HEK293 (cell line): Measurements from ENCODE around the gene TICRR.

Experiments used
- CTCF ChIA-PET: fragments of 350-600 bp; formaldehyde crosslinking; extraction: SDS; loops from one replicate; lab custom pipeline; 2021; ENCODE audit warnings: antibody characterized with exemption; lab: Yijun Ruan, JAX
- POLR2A ChIA-PET: fragments of 300-600 bp; formaldehyde crosslinking; extraction: SDS; loops from one replicate; lab custom pipeline; 2020; ENCODE audit warnings: antibody characterized with exemption, inconsistent platforms; lab: Yijun Ruan, JAX
- H3K27ac ChIP-seq: fragments of 200-500 bp; sonication (Bioruptor generic); 2 replicates; pipeline ENCODE4 v1.5.1; 2014; ENCODE audit warnings: low read depth, low read length, control low read depth, inconsistent platforms; ENCODE audit errors: extremely low read depth
- H3K36me3 ChIP-seq, 2 experiments: fragments of 200-500 bp in 1 of 2; sonication (Bioruptor generic) in 1 of 2; 1 replicate in 1 of 2; 2 replicates in 1 of 2; pipeline ENCODE4 v1.5.1; 2014 to 2017; ENCODE audit warnings: inconsistent platforms in 2 of 2, low read length in 2 of 2; ENCODE audit not compliant: control insufficient read depth in 2 of 2, insufficient read depth in 1 of 2
- H3K4me1 ChIP-seq: fragments of 200-500 bp; sonication (Bioruptor generic); 2 replicates; pipeline ENCODE4 v1.5.1; 2014; ENCODE audit warnings: mild to moderate bottlenecking, low read length, inconsistent platforms; ENCODE audit not compliant: control insufficient read depth, insufficient read depth
- H3K4me3 ChIP-seq: 2 replicates; pipeline ENCODE4 v1.5.1; 2011; ENCODE audit warnings: low read depth, mild to moderate bottlenecking, control low read depth, low read length, moderate library complexity
- H3K9me3 ChIP-seq: fragments of 200-500 bp; sonication (Bioruptor generic); 2 replicates; pipeline ENCODE4 v1.5.1; 2014; ENCODE audit warnings: low read depth, low read length, inconsistent platforms; ENCODE audit not compliant: control insufficient read depth, insufficient read depth
- HOXC10 ChIP-seq: sonication (generic); formaldehyde crosslinking; IDR thresholded peaks from 2 replicates; pipeline ENCODE4 v1.8.1; 2023; ENCODE audit warnings: mild to moderate bottlenecking, missing genetic modification reagents
- KLF9 ChIP-seq: fragments of 450-650 bp; formaldehyde crosslinking; IDR thresholded peaks from 2 replicates; pipeline ENCODE4 v1.5.1; 2016; ENCODE audit warnings: missing biosample characterization, missing genetic modification characterization, low read depth
- SP2 ChIP-seq: fragments of 450-650 bp; formaldehyde crosslinking; IDR thresholded peaks from 2 replicates; pipeline ENCODE4 v1.5.1; 2016; ENCODE audit warnings: missing biosample characterization, missing genetic modification characterization
- ZFHX2 ChIP-seq: fragments of 450-650 bp; formaldehyde crosslinking; conservative IDR thresholded peaks from 2 replicates; pipeline ENCODE4 v1.5.1; 2016; ENCODE audit warnings: missing biosample characterization, missing genetic modification characterization
- ZFP37 ChIP-seq: fragments of 450-650 bp; formaldehyde crosslinking; IDR thresholded peaks from 2 replicates; pipeline ENCODE4 v1.5.1; 2016; ENCODE audit warnings: missing biosample characterization, missing genetic modification characterization
- ZNF146 ChIP-seq: fragments of 450-650 bp; formaldehyde crosslinking; IDR thresholded peaks from 2 replicates; pipeline ENCODE4 v1.5.1; 2016; ENCODE audit warnings: missing biosample characterization, missing genetic modification characterization
- ZNF16 ChIP-seq: fragments of 450-650 bp; formaldehyde crosslinking; IDR thresholded peaks from 2 replicates; pipeline ENCODE4 v1.5.1; 2016; ENCODE audit warnings: low read depth, missing biosample characterization, missing genetic modification characterization
- ZNF223 ChIP-seq: fragments of 450-650 bp; formaldehyde crosslinking; IDR thresholded peaks from 2 replicates; pipeline ENCODE4 v1.5.1; 2016; ENCODE audit warnings: missing biosample characterization, missing genetic modification characterization
- ZNF24 ChIP-seq: fragments of 450-650 bp; formaldehyde crosslinking; IDR thresholded peaks from 2 replicates; pipeline ENCODE4 v1.5.1; 2016; ENCODE audit warnings: missing biosample characterization, missing genetic modification characterization
- ZNF274 ChIP-seq, 2 experiments: fragments of 200-500 bp in 1 of 2; fragments of 450-650 bp in 1 of 2; sonication (Bioruptor generic) in 1 of 2; formaldehyde crosslinking in 1 of 2; IDR thresholded peaks; 2 replicates each; pipeline versions ENCODE4 v1.5.1 to v1.6.1; 2014 to 2016; ENCODE audit warnings: borderline replicate concordance in 1 of 2, inconsistent platforms in 1 of 2, low read length in 1 of 2, missing biosample characterization in 1 of 2, missing genetic modification characterization in 1 of 2
- ZNF426 ChIP-seq: fragments of 450-650 bp; formaldehyde crosslinking; IDR thresholded peaks from 2 replicates; pipeline ENCODE4 v1.5.1; 2017; ENCODE audit warnings: missing biosample characterization, missing genetic modification characterization, mild to moderate bottlenecking, inconsistent platforms, moderate library complexity
- ZNF473 ChIP-seq: fragments of 450-650 bp; formaldehyde crosslinking; IDR thresholded peaks from 2 replicates; pipeline ENCODE4 v1.5.1; 2017; ENCODE audit warnings: missing biosample characterization, missing genetic modification characterization
- ZNF558 ChIP-seq: fragments of 450-650 bp; formaldehyde crosslinking; IDR thresholded peaks from 2 replicates; pipeline ENCODE4 v1.5.1; 2016; ENCODE audit warnings: missing biosample characterization, missing genetic modification characterization
- ZNF621 ChIP-seq: fragments of 450-650 bp; formaldehyde crosslinking; IDR thresholded peaks from 2 replicates; pipeline ENCODE4 v1.5.1; 2017; ENCODE audit warnings: missing biosample characterization, missing genetic modification characterization
- ZSCAN4 ChIP-seq: fragments of 450-650 bp; formaldehyde crosslinking; IDR thresholded peaks from 2 replicates; pipeline ENCODE4 v1.5.1; 2017; ENCODE audit warnings: missing biosample characterization, missing genetic modification characterization
- ZSCAN5A ChIP-seq: fragments of 450-650 bp; formaldehyde crosslinking; IDR thresholded peaks from 2 replicates; pipeline ENCODE4 v1.5.1; 2016; ENCODE audit warnings: missing biosample characterization, missing genetic modification characterization
- TF ChIP-seq, protein P1 (sequence below): fragments of 450-650 bp; formaldehyde crosslinking; IDR thresholded peaks from 2 replicates; pipeline ENCODE4 v1.5.1; 2016; ENCODE audit warnings: missing biosample characterization, missing genetic modification characterization
- TF ChIP-seq, protein P2 (sequence below): sonication (generic); formaldehyde crosslinking; IDR thresholded peaks from 2 replicates; pipeline ENCODE4 v1.8.1; 2022; ENCODE audit warnings: mild to moderate bottlenecking, moderate library complexity, missing genetic modification reagents
- TF ChIP-seq, protein P3 (sequence below): fragments of 450-650 bp; formaldehyde crosslinking; IDR thresholded peaks from 2 replicates; pipeline ENCODE4 v1.5.1; 2016; ENCODE audit warnings: missing biosample characterization, missing genetic modification characterization

The TICRR gene

GRCh38 chr15:89652666-89653065 is 77.4 kb downstream of the TICRR start:
- CTCF ChIA-PET, result interaction anchor here (0.6 kb wide), 1 partner anchor 10 kb away, joined by 3 read pairs; no protein-coding TSS in a partner anchor
- Histone ChIP-seq H3K27ac (no peak overlapping the region), H3K9me3 (no peaks in the 10 kb centered on the region), H3K4me1 (peaks cover 8% of the 10 kb centered on the region; the same call in 1 of the 2 replicates), H3K4me3 (no peak overlapping the region)
- POLR2A ChIA-PET, result no interaction called here
- TF ChIP-seq ZNF274 (IDR thresholded peaks at IDR 0.05; ENCODE audit: low read length) (no peak), ZNF274 (tag by site-specific recombination; IDR thresholded peaks at IDR 0.05; ENCODE audit: borderline replicate concordance) (no peak), ZFHX2 (tag by site-specific recombination) (no peak), ZNF24 (tag by site-specific recombination) (no peak), KLF9 (tag by site-specific recombination) (no peak), ZSCAN4 (tag by site-specific recombination) (no peak), HOXC10 (CRISPR knock-in tag) (no peak), ZNF473 (tag by site-specific recombination) (no peak)
- TF ChIP-seq, protein P1, sequence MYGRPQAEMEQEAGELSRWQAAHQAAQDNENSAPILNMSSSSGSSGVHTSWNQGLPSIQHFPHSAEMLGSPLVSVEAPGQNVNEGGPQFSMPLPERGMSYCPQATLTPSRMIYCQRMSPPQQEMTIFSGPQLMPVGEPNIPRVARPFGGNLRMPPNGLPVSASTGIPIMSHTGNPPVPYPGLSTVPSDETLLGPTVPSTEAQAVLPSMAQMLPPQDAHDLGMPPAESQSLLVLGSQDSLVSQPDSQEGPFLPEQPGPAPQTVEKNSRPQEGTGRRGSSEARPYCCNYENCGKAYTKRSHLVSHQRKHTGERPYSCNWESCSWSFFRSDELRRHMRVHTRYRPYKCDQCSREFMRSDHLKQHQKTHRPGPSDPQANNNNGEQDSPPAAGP (tag by site-specific recombination), result no peak
- TF ChIP-seq, all 188 proteins: peak for 0
- peaks cover 7 to 45% of the 10 kb centered on the region in 2 experiments; a peak in 2 of 3 replicates for H3K36me3 ChIP-seq

DNA sequence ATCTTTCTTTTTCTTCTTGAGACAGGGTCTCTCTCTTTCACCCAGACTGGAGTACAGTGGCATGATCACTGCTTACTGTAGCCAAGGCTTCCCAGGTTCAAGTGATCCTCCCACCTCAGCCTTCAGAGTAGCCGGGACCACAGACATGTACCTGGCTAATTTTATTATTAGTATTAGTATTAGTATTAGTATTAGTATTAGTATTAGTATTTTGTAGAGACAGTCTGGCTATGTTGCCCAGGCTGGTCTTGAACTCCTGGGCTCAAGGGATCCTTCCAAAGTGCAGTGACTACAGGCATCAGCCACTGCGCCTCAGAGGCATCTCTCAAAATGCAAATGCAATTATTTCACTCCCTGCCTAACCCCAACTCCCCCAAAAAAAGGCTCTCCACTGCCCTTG is 78.3 kb downstream of the TICRR start:
- H3K36me3 ChIP-seq, result peaks cover 7 to 38% of the 10 kb centered on the region in 2 experiments; a peak in 2 of 3 replicates
- no peaks in the 10 kb centered on the region for H3K9me3 ChIP-seq
- TF ChIP-seq, protein P2, sequence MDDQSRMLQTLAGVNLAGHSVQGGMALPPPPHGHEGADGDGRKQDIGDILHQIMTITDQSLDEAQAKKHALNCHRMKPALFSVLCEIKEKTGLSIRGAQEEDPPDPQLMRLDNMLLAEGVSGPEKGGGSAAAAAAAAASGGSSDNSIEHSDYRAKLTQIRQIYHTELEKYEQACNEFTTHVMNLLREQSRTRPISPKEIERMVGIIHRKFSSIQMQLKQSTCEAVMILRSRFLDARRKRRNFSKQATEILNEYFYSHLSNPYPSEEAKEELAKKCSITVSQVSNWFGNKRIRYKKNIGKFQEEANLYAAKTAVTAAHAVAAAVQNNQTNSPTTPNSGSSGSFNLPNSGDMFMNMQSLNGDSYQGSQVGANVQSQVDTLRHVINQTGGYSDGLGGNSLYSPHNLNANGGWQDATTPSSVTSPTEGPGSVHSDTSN (CRISPR knock-in tag), result no peak
- TF ChIP-seq ZNF146 (tag by site-specific recombination) (no peak), ZNF16 (tag by site-specific recombination) (no peak), SP2 (no peak), ZSCAN5A (no peak), ZNF223 (no peak), ZFP37 (tag by site-specific recombination) (no peak), ZNF621 (tag by site-specific recombination) (no peak), ZNF426 (tag by site-specific recombination) (no peak), ZNF558 (tag by site-specific recombination) (no peak)
- TF ChIP-seq, protein P3, sequence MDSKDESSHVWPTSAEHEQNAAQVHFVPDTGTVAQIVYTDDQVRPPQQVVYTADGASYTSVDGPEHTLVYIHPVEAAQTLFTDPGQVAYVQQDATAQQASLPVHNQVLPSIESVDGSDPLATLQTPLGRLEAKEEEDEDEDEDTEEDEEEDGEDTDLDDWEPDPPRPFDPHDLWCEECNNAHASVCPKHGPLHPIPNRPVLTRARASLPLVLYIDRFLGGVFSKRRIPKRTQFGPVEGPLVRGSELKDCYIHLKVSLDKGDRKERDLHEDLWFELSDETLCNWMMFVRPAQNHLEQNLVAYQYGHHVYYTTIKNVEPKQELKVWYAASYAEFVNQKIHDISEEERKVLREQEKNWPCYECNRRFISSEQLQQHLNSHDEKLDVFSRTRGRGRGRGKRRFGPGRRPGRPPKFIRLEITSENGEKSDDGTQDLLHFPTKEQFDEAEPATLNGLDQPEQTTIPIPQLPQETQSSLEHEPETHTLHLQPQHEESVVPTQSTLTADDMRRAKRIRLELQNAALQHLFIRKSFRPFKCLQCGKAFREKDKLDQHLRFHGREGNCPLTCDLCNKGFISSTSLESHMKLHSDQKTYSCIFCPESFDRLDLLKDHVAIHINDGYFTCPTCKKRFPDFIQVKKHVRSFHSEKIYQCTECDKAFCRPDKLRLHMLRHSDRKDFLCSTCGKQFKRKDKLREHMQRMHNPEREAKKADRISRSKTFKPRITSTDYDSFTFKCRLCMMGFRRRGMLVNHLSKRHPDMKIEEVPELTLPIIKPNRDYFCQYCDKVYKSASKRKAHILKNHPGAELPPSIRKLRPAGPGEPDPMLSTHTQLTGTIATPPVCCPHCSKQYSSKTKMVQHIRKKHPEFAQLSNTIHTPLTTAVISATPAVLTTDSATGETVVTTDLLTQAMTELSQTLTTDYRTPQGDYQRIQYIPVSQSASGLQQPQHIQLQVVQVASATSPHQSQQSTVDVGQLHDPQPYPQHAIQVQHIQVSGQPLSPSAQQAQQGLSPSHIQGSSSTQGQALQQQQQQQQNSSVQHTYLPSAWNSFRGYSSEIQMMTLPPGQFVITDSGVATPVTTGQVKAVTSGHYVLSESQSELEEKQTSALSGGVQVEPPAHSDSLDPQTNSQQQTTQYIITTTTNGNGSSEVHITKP (tag by site-specific recombination), result no peak
- TF ChIP-seq, all 188 proteins: peak for 0
- Histone ChIP-seq H3K4me1 (peaks cover 8% of the 10 kb centered on the region; the same call in 1 of the 2 replicates), H3K4me3 (no peak overlapping the region), H3K27ac (no peak overlapping the region)
- ChIA-PET POLR2A (no interaction called here), CTCF (interaction anchor here (1.4 kb wide), 1 partner anchor 20 kb away, joined by 3 read pairs; no protein-coding TSS in a partner anchor)
